Measurements from ENCODE around the gene RHOT2. TPM values are rescaled to one million over a fixed set of nuclear protein-coding genes. Genes with fewer than 3 reads are reported as not detected.

Gene RHOT2
- total and polyA plus RNA-seq, 2 experiments from 2014 or later, result 129 to 163 TPM

DNA sequence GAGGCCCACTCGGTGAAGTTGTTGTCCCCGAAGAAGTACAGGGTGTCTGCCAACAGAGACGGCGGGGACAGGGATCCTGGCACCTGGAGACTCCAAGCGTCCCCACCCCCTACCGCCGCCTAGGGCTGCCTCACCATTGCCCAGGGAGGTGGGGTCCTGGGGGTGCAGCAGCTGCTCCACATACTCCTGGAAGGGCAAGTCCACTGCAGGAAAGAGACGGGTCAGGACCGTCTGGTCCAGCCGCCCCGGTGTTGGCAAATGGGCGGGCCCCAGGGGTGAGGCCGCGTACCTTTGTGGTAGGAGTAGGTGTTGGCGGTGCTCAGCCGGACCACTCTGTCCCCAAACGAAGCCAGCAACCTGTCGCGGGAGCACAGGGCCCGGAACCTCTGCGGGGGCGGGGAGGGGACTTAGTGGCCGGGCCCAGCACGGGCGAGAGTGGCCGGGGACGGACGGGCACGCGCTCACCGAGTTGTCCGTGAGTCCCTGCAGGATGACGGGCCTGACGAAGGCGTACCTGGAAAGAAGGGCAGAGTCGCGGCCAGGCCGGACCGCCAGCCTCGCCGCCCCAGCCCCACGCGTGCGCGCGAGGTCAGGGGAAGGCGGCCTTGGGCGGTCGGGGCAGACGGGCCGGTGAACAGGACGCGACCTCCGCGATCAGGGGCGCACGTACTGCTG, 15.6 kb downstream of the RHOT2 start (continued):
- TF ChIP-seq, protein P1, sequence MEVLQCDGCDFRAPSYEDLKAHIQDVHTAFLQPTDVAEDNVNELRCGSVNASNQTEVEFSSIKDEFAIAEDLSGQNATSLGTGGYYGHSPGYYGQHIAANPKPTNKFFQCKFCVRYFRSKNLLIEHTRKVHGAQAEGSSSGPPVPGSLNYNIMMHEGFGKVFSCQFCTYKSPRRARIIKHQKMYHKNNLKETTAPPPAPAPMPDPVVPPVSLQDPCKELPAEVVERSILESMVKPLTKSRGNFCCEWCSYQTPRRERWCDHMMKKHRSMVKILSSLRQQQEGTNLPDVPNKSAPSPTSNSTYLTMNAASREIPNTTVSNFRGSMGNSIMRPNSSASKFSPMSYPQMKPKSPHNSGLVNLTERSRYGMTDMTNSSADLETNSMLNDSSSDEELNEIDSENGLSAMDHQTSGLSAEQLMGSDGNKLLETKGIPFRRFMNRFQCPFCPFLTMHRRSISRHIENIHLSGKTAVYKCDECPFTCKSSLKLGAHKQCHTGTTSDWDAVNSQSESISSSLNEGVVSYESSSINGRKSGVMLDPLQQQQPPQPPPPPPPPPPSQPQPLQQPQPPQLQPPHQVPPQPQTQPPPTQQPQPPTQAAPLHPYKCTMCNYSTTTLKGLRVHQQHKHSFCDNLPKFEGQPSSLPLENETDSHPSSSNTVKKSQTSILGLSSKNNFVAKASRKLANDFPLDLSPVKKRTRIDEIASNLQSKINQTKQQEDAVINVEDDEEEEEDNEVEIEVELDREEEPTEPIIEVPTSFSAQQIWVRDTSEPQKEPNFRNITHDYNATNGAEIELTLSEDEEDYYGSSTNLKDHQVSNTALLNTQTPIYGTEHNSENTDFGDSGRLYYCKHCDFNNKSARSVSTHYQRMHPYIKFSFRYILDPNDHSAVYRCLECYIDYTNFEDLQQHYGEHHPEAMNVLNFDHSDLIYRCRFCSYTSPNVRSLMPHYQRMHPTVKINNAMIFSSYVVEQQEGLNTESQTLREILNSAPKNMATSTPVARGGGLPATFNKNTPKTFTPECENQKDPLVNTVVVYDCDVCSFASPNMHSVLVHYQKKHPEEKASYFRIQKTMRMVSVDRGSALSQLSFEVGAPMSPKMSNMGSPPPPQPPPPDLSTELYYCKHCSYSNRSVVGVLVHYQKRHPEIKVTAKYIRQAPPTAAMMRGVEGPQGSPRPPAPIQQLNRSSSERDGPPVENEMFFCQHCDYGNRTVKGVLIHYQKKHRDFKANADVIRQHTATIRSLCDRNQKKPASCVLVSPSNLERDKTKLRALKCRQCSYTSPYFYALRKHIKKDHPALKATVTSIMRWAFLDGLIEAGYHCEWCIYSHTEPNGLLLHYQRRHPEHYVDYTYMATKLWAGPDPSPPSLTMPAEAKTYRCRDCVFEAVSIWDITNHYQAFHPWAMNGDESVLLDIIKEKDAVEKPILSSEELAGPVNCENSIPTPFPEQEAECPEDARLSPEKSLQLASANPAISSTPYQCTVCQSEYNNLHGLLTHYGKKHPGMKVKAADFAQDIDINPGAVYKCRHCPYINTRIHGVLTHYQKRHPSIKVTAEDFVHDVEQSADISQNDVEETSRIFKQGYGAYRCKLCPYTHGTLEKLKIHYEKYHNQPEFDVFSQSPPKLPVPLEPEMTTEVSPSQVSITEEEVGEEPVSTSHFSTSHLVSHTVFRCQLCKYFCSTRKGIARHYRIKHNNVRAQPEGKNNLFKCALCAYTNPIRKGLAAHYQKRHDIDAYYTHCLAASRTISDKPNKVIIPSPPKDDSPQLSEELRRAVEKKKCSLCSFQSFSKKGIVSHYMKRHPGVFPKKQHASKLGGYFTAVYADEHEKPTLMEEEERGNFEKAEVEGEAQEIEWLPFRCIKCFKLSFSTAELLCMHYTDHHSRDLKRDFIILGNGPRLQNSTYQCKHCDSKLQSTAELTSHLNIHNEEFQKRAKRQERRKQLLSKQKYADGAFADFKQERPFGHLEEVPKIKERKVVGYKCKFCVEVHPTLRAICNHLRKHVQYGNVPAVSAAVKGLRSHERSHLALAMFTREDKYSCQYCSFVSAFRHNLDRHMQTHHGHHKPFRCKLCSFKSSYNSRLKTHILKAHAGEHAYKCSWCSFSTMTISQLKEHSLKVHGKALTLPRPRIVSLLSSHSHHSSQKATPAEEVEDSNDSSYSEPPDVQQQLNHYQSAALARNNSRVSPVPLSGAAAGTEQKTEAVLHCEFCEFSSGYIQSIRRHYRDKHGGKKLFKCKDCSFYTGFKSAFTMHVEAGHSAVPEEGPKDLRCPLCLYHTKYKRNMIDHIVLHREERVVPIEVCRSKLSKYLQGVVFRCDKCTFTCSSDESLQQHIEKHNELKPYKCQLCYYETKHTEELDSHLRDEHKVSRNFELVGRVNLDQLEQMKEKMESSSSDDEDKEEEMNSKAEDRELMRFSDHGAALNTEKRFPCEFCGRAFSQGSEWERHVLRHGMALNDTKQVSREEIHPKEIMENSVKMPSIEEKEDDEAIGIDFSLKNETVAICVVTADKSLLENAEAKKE (CRISPR knock-in tag; IDR thresholded peaks at IDR 0.05), result no peak
- no peak for TF ChIP-seq CREB1 (CRISPR knock-in tag; IDR thresholded peaks at IDR 0.05; ENCODE audit: low read depth)
- TF ChIP-seq, protein P2, sequence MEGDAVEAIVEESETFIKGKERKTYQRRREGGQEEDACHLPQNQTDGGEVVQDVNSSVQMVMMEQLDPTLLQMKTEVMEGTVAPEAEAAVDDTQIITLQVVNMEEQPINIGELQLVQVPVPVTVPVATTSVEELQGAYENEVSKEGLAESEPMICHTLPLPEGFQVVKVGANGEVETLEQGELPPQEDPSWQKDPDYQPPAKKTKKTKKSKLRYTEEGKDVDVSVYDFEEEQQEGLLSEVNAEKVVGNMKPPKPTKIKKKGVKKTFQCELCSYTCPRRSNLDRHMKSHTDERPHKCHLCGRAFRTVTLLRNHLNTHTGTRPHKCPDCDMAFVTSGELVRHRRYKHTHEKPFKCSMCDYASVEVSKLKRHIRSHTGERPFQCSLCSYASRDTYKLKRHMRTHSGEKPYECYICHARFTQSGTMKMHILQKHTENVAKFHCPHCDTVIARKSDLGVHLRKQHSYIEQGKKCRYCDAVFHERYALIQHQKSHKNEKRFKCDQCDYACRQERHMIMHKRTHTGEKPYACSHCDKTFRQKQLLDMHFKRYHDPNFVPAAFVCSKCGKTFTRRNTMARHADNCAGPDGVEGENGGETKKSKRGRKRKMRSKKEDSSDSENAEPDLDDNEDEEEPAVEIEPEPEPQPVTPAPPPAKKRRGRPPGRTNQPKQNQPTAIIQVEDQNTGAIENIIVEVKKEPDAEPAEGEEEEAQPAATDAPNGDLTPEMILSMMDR (conservative IDR thresholded peaks at IDR 0.05; ENCODE audit: low read depth in 2 of 2), result no peak

DNA sequence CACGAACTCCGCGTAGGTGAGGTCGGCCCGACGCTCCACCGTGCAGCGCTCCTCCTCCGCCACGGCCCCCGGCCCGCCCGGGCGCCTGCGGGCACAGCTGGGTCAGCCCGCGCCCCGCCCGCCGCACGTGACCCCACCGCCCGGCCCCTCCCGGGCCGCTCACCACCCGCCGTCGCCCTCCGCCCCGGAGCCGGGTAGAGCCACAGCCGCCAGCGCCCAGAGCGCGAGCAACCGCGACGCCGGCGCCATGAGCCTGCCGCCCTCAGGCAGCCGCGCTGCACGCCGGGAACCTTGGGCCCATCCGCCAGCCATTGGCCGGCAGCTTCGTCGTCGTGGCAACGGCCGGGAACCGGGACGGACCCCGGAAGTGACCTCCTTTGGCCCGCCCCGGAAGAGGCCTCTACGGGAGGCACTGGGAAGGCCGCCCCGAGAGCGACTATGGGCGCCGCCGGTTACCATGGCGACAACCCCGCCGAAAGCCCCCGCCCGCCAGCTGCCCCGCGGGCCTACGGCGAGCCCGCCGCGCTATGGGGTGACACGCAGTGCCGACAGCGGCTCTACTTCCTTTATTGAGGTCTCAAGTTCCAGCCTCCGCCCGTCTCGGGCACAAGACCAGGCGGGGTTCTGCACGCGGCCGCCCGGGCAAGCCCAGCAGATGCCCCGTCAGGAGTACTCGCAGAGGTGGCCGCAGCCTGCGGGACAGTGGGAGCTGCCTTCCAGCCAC, 16.3 kb downstream of the RHOT2 start, which contains the start of gene JMJD8:
Gene JMJD8 (minus strand): TSS at position 264 of the 724 bp plus-strand sequence. CDS start 15 bp downstream, at position 249.
- DNase-seq (ENCODE audit: low spot score), result peak; percentile 97
- Mint-ChIP-seq H3K27ac (0 out of 2 replicates have a peak within 1 kb of the TSS, but pooled peaks have one; percentile 23), H3K36me3 (ENCODE audit: low read depth) (peaks cover 34% of the 10 kb centered on the region)
- TF ChIP-seq ZNF114 (CRISPR knock-in tag; IDR thresholded peaks at IDR 0.05), result no peak
- no peak for TF ChIP-seq STAT1 (IDR thresholded peaks at IDR 0.05; ENCODE audit: unreplicated experiment)
- TF ChIP-seq, protein P3, sequence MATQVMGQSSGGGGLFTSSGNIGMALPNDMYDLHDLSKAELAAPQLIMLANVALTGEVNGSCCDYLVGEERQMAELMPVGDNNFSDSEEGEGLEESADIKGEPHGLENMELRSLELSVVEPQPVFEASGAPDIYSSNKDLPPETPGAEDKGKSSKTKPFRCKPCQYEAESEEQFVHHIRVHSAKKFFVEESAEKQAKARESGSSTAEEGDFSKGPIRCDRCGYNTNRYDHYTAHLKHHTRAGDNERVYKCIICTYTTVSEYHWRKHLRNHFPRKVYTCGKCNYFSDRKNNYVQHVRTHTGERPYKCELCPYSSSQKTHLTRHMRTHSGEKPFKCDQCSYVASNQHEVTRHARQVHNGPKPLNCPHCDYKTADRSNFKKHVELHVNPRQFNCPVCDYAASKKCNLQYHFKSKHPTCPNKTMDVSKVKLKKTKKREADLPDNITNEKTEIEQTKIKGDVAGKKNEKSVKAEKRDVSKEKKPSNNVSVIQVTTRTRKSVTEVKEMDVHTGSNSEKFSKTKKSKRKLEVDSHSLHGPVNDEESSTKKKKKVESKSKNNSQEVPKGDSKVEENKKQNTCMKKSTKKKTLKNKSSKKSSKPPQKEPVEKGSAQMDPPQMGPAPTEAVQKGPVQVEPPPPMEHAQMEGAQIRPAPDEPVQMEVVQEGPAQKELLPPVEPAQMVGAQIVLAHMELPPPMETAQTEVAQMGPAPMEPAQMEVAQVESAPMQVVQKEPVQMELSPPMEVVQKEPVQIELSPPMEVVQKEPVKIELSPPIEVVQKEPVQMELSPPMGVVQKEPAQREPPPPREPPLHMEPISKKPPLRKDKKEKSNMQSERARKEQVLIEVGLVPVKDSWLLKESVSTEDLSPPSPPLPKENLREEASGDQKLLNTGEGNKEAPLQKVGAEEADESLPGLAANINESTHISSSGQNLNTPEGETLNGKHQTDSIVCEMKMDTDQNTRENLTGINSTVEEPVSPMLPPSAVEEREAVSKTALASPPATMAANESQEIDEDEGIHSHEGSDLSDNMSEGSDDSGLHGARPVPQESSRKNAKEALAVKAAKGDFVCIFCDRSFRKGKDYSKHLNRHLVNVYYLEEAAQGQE (IDR thresholded peaks at IDR 0.05; ENCODE audit: unreplicated experiment), result no peak
- no peak for TF ChIP-seq EZH2 (IDR thresholded peaks at IDR 0.05; ENCODE audit: low read depth, unreplicated experiment)
- peak; percentile 86 for TF ChIP-seq POLR2AphosphoS5 (IDR thresholded peaks at IDR 0.05; ENCODE audit: low read depth)
- TF ChIP-seq, protein P4, sequence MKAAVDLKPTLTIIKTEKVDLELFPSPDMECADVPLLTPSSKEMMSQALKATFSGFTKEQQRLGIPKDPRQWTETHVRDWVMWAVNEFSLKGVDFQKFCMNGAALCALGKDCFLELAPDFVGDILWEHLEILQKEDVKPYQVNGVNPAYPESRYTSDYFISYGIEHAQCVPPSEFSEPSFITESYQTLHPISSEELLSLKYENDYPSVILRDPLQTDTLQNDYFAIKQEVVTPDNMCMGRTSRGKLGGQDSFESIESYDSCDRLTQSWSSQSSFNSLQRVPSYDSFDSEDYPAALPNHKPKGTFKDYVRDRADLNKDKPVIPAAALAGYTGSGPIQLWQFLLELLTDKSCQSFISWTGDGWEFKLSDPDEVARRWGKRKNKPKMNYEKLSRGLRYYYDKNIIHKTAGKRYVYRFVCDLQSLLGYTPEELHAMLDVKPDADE (IDR thresholded peaks at IDR 0.05), result 0 out of 2 replicates have a peak, but pooled peaks have one; percentile 48
- TF ChIP-seq JUNB (IDR thresholded peaks at IDR 0.05; ENCODE audit: unreplicated experiment), result no peak

More for the DNA sequence above, 16.3 kb downstream of the RHOT2 start, which contains the start of gene JMJD8:
- Histone ChIP-seq H3K4me2 (peak within 1 kb of the TSS; percentile 84), H3K4me1 (ENCODE audit: insufficient read depth) (peaks cover 5% of the 10 kb centered on the region; the same call in 1 of the 2 replicates), H4K20me1 (replicated peaks; ENCODE audit: insufficient read depth) (peaks cover 14% of the 10 kb centered on the region; the same call in 1 of the 2 replicates), H3K27ac (ENCODE audit: low read depth) (peak within 1 kb of the TSS; percentile 59; the same call in 1 of the 2 replicates), H2AFZ (no peak within 1 kb of the TSS), H3K79me2 (replicated peaks; ENCODE audit: insufficient read depth) (peaks cover 9% of the 10 kb centered on the region; the same call in 1 of the 2 replicates), H3K27me3 (ENCODE audit: insufficient read depth) (no peaks in the 10 kb centered on the region), H3K4me3 (peak within 1 kb of the TSS; percentile 72), H3K36me3 (ENCODE audit: insufficient read depth) (no peaks in the 10 kb centered on the region; the same call in 1 of the 2 replicates), H3K9me2 (ENCODE audit: insufficient read depth) (no peaks in the 10 kb centered on the region), H3F3A (replicated peaks; ENCODE audit: low read depth) (peaks cover 24% of the 10 kb centered on the region)
- ATAC-seq, result peak; percentile 68
- H3K27me3 Mint-ChIP-seq (ENCODE audit: insufficient read depth, low read depth, poor library complexity), result peaks cover 19% of the 10 kb centered on the region
- H3K4me1 Mint-ChIP-seq, result peaks cover 17% of the 10 kb centered on the region
- H3K9me3 Mint-ChIP-seq, result no peaks in the 10 kb centered on the region; the same call in 1 of the 3 replicates
- peak within 1 kb of the TSS; percentile 84 for H3K4me3 Mint-ChIP-seq
